HG03045 (cell line): ENCODE results near the gene STRADB.
"Not testable (repeated sequence)": the region's sequence is repeated elsewhere in the genome, so short reads cannot be mapped to it uniquely, and the experiment has no call there.

ENCODE experiments used
- ATAC-seq: cut with Tn5 transposase; IDR thresholded peaks from one replicate; pipeline ENCODE4 v1.9.1; 2021; ENCODE audit warnings: mild to moderate bottlenecking, moderate library complexity; ENCODE audit not compliant: unreplicated experiment

STRADB gene

DNA sequence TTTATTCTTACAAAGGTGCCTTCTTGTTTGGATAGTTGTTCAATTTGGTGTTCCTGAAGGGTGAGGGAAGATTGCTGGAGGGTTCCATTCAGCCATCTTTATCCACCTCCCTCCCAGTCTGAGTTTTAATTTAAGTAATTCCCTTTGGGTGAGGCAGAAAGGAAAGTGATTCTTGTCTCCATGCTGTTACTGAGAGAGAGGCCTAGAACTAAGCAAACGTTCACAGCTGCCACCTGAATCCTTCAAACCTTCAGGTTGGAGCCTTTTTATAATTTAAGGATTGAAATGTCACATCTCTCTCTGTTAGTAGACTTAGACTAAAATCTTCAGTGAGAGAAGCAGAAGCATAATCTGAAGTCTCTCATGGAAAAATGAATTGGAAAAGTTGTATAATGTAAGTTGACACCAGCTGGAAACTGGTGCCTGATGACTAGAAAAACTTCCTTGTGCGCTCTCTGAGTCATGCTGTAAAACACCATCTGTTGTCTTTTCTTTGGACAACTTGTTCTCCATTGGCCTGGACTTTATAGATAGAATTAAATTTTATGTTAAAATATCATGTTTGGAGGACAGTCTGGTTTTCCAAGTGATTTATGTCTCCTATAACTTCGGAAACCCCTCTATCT is 14.6 kb downstream of the STRADB start:
- ATAC-seq, result no peak

GRCh38 chr2:201467666-201468065 is 16.1 kb downstream of the STRADB start:
- no peak for ATAC-seq

DNA sequence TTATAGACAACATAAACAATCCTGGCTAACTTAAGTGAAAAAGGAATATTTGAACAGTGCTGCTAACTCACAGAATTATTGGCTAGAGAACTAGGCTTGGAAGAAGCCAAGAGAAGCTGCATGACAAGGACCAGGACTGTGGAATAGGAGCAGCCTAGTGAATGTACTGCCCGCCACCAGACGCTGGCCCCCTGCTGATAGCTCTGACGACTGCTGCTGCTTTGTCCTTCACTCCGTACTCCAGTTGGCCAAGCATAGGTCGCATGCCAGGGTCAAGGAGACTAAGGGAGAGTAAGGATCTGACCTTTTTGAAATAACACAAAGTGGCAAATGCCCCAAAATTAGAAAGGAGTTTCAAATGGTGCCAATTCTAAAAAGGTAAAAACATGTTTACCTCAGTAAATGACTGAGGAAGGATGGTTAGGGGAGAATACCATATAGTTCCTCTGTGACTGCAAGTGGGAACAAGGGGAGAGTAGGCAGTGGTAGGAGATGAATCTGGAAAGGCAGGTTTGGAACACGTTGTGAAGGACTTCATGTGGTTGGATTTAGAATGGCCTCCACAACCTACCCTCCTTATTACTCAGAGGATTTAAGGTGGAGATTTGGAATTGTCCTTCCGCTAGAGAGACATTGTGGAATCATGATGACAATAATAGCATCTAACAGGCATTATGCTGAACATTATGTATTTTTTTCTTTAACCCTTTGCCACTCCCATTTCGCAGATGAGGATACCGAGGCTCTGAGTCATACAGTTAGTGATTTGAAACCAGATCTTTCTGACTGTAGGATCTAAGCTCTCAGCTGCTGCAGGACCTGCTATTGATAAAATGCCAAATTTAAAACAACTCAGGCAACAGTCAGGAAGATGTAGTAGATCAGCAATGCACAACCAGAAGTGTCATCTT is 19.5 kb downstream of the STRADB start:
- ATAC-seq, result no peak

- no peak for ATAC-seq
These were observed 20.3 kb downstream of the STRADB start for GRCh38 chr2:201471732-201472393.

- ATAC-seq, result no peak
These were observed 20.9 kb downstream of the STRADB start for GRCh38 chr2:201472411-201472810.

DNA sequence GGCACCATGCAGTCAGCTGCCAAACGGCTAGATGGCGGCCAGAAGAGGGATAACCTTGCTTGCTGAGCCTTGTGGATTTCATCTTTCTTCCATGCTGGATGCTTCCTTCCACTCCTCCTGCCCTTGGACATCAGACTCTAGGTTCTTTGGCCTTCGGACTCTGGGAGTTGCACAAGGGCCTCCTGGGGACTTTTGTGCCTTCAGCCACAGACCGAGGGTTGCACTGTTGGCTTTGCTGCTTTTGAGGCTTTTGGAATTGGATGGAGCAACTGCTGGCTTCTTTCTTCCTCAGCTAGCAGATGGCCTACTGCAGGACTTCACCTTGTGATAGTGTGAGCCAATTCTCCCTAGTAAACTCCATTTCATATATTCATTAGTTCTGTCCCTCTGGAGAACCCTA is 31.0 kb downstream of the STRADB start:
- ATAC-seq, result no peak

- no peak for ATAC-seq
These were observed 31.8 kb downstream of the STRADB start for GRCh38 chr2:201483342-201483741.

GRCh38 chr2:201483758-201484157 is 32.2 kb downstream of the STRADB start:
- ATAC-seq, result not testable (repeated sequence)

DNA sequence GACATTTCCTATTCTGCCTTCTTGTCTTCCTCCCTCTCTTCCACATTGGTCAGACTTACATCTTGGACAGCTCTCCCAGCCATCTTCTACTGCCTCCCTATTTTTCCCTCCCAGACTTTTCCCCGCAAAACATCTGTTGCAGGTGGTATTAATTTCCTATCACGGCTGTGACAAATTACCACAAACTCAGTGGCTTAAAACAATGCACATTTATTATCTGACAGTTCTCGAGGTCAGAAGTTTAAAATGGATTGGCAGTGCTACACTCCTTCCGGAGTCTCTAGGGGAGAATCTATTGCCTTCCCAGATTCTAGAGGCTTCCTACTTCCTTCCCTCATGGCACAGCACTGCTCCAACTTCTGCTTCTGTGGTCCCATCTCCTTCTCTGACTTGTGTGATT is 33.3 kb downstream of the STRADB start:
- no peak for ATAC-seq

GRCh38 chr2:201490291-201490690 is 38.8 kb downstream of the STRADB start:
- ATAC-seq, result no peak

DNA sequence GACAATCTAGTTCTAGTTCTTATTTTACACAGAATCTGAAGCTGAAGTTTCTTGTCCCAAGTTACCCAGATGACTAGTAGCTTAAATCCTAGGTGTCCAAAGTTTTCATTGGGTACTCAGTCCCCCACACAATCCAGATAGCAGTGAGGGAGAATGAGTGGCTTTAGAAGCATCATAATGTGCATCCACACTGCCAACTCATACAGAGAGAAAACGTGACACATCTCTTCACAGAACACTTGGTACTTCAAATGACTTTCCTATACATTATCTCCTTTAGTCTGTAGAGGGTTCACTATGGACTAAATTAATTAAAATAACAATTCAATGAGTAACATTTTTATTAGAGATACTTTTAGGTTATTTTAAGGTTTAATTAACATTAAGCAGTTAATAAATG is 45.2 kb downstream of the STRADB start:
- ATAC-seq, result no peak

GRCh38 chr2:201500534-201500933 is 49.0 kb downstream of the STRADB start:
- no peak for ATAC-seq

DNA sequence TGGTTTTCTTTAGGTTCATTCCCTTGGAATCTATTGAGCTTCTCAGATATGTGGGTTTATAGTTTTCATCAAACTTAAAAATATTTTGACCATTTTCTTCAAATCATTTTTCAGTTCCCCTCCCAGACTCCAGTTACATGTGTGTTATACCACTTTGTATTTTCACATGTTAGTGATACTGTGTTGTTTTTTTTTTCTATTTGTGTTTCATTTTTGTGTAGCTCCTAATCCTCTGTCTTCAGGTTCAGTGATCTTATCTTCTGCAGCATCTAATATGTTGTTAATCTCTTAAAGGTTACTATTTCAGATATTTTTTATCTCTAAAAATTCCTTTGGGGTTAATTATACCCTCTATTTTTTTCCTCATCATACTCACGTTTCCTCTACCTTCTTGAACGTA is 51.2 kb downstream of the STRADB start:
- ATAC-seq, result no peak

GRCh38 chr2:201507725-201508124 is 56.2 kb downstream of the STRADB start:
- no peak for ATAC-seq

DNA sequence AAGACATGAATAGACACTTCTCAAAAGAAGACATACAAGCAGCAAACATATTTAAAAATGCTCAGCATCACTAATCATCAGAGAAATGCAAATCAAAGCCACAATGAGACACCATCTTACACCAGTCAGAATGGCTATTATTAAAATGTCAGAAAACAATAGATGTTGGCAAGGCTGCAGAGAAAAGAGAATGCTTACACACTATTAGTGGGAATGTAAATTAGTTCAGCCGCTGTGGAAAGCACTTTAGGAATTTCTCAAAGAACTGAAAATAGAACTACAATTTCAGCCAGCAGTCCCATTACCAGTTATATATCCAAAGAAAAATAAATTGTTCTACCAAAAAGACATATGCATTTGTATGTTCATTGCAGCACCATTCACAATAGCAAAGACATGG is 61.7 kb downstream of the STRADB start:
- ATAC-seq, result no peak

DNA sequence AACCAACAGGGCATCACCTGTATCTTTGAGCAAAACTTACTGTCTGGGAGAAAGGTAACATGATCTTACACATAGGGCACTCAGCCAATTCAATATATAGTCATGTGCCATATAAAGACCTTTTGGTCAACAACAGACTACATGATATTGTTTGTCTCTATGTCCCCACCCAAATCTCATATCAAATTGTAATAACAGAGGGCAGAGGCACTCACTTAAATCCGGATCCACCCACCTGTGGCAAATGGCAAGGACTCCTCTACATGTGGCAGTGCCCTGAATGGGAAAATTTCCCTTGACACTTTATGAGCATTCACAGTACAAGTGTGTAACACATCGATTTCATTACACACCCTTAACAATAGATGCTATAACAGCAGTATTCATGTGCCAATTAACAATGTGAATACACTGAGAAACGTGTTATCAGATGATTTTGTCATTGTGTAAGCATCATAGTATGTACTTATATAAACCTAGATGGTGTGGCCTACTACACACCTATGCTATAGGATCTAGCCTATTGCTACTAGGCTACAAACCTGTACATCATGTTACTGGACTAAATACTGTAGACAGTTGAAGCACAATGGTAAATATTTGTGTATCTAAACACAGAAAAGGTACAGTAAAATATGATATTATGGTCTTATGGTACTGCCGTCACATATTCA is 64.2 kb downstream of the STRADB start:
- no peak for ATAC-seq

DNA sequence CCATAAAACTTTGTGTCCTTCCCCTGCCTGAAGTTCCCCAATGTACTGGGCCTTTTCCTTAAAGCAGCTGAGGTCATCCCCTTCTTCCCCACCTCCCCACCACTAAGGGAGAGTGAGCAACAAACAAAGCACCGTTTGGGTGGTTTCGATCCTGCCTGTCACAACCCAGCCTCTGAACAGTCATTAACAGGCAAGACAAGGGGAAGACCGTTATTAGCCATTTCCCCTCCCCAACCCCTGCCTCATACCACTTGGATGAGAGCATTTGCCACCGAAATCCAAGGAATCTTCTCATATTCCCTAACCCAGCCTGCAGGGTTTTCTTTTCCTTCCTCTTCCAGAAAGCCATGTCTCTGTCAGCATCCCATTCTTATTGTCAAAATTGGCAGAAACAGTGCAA is 65.6 kb downstream of the STRADB start:
- no peak for ATAC-seq

GRCh38 chr2:201520201-201520600 is 68.7 kb downstream of the STRADB start:
- ATAC-seq, result no peak

DNA sequence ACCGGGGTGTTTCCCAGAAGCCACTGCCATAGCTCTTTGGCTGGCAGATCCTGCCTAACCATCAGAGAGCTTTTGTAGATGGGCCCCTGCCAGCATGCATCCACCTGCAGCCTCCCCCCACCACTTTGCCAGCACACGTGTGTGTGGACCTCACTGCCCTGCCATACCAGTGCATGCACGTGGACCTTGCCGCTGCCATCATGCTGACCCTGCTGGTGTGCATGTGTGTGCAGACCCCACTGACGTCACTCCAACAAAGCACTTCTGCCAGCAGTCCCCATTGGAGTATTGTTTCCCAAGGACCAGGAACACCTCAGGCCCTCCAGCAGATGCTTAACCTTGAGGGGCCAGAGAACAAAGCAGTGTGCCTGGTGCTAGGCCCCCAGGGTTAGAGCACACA is 71.4 kb downstream of the STRADB start:
- no peak for ATAC-seq

GRCh38 chr2:201523506-201523905 is 72.0 kb downstream of the STRADB start:
- no peak for ATAC-seq
